Hepatocyte (in vitro differentiated cells): Measurements from ENCODE around the gene TBR1.

Experiments used
- EZH2 ChIP-seq: fragments of 200-600 bp; sonication (generic); IDR thresholded peaks from 2 replicates; pipeline ENCODE4 v1.6.1; 2016; ENCODE audit warnings: antibody characterized with exemption, mild to moderate bottlenecking, borderline replicate concordance
- TF ChIP-seq, protein P1 (sequence below): fragments of 200-600 bp; sonication (generic); IDR thresholded peaks from 2 replicates; pipeline ENCODE4 v1.5.1; 2016; ENCODE audit warnings: antibody characterized with exemption, mild to moderate bottlenecking; ENCODE audit not compliant: poor library complexity

DNA sequence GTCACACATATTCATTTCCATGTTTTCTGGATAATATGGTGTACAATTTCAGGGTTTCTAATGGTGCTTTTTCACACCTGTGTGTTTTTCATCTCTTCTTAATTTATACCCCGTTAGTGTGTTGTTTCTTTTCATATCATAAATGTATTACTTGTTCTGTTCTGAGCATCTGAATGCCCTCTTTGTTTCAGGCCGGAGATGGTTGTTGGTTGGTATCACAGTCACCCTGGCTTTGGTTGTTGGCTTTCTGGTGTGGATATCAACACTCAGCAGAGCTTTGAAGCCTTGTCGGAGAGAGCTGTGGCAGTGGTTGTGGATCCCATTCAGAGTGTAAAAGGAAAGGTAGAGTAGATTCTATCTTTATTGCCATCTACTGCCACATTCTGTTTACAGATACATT is 45.1 kb upstream of the TBR1 start:
- TF ChIP-seq, protein P1, sequence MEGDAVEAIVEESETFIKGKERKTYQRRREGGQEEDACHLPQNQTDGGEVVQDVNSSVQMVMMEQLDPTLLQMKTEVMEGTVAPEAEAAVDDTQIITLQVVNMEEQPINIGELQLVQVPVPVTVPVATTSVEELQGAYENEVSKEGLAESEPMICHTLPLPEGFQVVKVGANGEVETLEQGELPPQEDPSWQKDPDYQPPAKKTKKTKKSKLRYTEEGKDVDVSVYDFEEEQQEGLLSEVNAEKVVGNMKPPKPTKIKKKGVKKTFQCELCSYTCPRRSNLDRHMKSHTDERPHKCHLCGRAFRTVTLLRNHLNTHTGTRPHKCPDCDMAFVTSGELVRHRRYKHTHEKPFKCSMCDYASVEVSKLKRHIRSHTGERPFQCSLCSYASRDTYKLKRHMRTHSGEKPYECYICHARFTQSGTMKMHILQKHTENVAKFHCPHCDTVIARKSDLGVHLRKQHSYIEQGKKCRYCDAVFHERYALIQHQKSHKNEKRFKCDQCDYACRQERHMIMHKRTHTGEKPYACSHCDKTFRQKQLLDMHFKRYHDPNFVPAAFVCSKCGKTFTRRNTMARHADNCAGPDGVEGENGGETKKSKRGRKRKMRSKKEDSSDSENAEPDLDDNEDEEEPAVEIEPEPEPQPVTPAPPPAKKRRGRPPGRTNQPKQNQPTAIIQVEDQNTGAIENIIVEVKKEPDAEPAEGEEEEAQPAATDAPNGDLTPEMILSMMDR: no peak
- TF ChIP-seq EZH2: no peak
